ENCODE measurements around the gene CDH23.

DNA sequence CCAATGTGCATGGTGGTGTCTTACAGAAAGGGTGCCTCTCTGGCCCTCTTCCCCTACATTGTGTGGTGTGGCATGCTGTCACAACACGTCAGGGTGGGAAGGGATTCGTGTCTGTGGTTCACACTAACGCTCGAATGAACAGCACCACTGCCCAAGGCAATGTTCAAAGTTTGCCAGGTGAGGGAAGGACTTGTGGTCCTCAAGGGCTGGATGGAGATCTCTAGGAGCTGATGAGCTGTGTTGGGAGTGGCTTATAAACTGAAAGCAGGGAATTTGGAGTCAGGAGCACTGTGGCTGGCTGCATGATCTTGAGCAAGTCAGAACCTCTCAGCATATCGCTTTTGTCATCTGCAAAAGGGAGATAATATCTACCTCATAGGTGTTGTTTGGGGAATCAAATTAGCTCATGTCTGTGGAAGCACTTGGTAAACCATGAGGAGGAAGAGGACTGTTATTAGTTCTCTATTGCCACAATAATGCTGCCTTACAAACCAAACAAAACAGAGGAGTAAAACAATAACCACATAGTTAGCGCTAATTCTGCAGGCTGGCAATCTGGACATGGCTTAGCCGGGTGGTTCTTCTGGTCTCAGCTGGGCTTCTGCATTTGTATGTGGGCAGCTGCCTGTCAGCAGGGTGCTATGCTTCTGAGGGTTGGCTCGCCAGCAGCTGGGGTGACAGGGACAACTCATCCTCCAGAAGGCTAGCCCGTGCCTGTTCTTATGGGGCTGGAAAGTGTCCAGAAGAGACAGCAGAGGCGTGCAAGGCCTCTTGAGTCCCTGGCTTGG lies 345.8 kb downstream of the CDH23 start:
- TF ChIP-seq, protein P1, sequence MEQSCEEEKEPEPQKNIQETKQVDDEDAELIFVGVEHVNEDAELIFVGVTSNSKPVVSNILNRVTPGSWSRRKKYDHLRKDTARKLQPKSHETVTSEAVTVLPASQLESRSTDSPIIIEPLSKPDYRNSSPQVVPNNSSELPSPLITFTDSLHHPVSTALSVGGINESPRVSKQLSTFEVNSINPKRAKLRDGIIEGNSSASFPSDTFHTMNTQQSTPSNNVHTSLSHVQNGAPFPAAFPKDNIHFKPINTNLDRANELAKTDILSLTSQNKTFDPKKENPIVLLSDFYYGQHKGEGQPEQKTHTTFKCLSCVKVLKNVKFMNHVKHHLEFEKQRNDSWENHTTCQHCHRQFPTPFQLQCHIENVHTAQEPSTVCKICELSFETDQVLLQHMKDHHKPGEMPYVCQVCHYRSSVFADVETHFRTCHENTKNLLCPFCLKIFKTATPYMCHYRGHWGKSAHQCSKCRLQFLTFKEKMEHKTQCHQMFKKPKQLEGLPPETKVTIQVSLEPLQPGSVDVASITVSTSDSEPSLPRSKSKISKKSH (CRISPR knock-in tag; IDR thresholded peaks at IDR 0.05): no peak
- TF ChIP-seq ELF1 (tag; IDR thresholded peaks at IDR 0.05) (no peak), FOXJ3 (CRISPR knock-in tag; IDR thresholded peaks at IDR 0.05) (no peak), TAF1 (IDR thresholded peaks at IDR 0.05; ENCODE audit: control insufficient read depth, extremely low read depth, insufficient read depth, low read length, severe bottlenecking) (no peak), JUND (IDR thresholded peaks at IDR 0.05; ENCODE audit: borderline replicate concordance, low read depth, low read length) (no peak), JUND (tag; IDR thresholded peaks at IDR 0.05; ENCODE audit: borderline replicate concordance, low read depth, low read length) (no peak), RFX1 (IDR thresholded peaks at IDR 0.05) (no peak), POLR2AphosphoS5 (IDR thresholded peaks at IDR 0.05; ENCODE audit: control insufficient read depth, insufficient read depth, low read depth, low read length) (no peak), CREM (IDR thresholded peaks at IDR 0.05; ENCODE audit: low read depth) (no peak), POLR2A (conservative IDR thresholded peaks at IDR 0.05) (no peak)
- TF ChIP-seq, protein P2, sequence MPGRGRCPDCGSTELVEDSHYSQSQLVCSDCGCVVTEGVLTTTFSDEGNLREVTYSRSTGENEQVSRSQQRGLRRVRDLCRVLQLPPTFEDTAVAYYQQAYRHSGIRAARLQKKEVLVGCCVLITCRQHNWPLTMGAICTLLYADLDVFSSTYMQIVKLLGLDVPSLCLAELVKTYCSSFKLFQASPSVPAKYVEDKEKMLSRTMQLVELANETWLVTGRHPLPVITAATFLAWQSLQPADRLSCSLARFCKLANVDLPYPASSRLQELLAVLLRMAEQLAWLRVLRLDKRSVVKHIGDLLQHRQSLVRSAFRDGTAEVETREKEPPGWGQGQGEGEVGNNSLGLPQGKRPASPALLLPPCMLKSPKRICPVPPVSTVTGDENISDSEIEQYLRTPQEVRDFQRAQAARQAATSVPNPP (IDR thresholded peaks at IDR 0.05; ENCODE audit: borderline replicate concordance, insufficient read depth, insufficient read length): no peak
- TF ChIP-seq, protein P3, sequence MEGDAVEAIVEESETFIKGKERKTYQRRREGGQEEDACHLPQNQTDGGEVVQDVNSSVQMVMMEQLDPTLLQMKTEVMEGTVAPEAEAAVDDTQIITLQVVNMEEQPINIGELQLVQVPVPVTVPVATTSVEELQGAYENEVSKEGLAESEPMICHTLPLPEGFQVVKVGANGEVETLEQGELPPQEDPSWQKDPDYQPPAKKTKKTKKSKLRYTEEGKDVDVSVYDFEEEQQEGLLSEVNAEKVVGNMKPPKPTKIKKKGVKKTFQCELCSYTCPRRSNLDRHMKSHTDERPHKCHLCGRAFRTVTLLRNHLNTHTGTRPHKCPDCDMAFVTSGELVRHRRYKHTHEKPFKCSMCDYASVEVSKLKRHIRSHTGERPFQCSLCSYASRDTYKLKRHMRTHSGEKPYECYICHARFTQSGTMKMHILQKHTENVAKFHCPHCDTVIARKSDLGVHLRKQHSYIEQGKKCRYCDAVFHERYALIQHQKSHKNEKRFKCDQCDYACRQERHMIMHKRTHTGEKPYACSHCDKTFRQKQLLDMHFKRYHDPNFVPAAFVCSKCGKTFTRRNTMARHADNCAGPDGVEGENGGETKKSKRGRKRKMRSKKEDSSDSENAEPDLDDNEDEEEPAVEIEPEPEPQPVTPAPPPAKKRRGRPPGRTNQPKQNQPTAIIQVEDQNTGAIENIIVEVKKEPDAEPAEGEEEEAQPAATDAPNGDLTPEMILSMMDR (IDR thresholded peaks at IDR 0.05 in 2 of 3, conservative IDR thresholded peaks at IDR 0.05 in 1 of 3; ENCODE audit: insufficient read depth in 2 of 3, low read depth in 1 of 3, low read length in 3 of 3): no peak
